ENCODE results near the gene FNDC11. TPM values are rescaled to one million over a fixed set of nuclear protein-coding genes. Genes with fewer than 3 reads are reported as not detected.
"Not testable (repeated sequence)": the region's sequence is repeated elsewhere in the genome, so short reads cannot be mapped to it uniquely, and the experiment has no call there.

Gene FNDC11
- total RNA-seq, 1 donor from 2014 or later = 0.28 TPM

DNA sequence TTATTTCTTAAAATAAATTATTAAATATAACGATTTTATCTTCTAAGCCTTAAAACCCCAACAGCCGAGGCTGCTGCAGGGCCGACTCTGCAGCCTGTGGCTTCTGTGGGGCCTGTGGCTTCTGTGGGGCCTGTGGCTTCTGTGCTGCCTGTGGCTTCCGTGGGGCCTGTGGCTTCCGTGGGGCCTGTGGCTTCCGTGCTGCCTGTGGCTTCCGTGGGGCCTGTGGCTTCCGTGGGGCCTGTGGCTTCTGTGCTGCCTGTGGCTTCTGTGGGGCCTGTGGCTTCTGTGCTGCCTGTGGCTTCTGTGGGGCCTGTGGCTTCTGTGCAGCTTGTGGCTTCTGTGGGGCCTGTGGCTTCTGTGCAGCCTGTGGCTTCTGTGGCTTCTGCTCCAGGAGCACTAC, 47.7 kb downstream of the FNDC11 start:
- not testable (repeated sequence) for ATAC-seq

DNA sequence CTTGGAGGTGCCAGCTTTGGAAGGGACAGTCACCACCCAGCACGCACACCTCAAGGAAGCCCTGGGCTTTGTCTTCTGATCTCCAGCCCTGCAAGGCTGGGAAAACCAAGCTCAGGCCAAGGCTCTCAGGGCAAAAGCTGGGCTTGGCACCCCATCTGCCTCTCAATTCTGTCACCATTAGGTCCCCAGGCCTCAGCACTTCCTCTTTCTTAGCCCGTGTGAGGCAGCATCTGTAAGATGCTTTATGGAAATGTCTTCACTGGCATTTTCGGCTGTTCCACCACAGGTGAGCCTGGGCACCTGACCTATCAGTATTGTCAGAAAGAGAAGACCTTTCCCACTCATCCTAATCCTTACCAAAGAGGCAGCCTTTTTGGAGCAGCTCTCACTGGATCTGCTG, 48.4 kb downstream of the FNDC11 start:
- ATAC-seq = no peak

Other genes starting within 250 kb of the FNDC11 start
- not detected for gene CHRNA4, start 192.8 kb upstream of the FNDC11 start, total RNA-seq
- not detected for gene KCNQ2, start 81.5 kb upstream of the FNDC11 start, total RNA-seq
- 0.76 TPM for gene EEF1A2, start 55.1 kb upstream of the FNDC11 start, total RNA-seq
- 459 TPM for gene PPDPF, start 33.4 kb upstream of the FNDC11 start, total RNA-seq
- gene PTK6, start 16.8 kb upstream of the FNDC11 start, total RNA-seq = 92.7 TPM
- gene SRMS, start 6.4 kb upstream of the FNDC11 start, total RNA-seq = 0.44 TPM
- gene HELZ2, start 20.1 kb downstream of the FNDC11 start, total RNA-seq = 32.0 TPM
- 6.9 TPM for gene GMEB2, start 72.9 kb downstream of the FNDC11 start, total RNA-seq
- gene STMN3, start 99.3 kb downstream of the FNDC11 start, total RNA-seq = 4.6 TPM
- gene RTEL1, start 104.2 kb downstream of the FNDC11 start, total RNA-seq = 12.2 TPM
- 4.5 TPM for gene TNFRSF6B, start 142.5 kb downstream of the FNDC11 start, total RNA-seq
- gene ARFRP1, start 153.8 kb downstream of the FNDC11 start, total RNA-seq = 31.1 TPM
- 11.1 TPM for gene ZGPAT, start 153.9 kb downstream of the FNDC11 start, total RNA-seq
- 5.1 TPM for gene LIME1, start 182.5 kb downstream of the FNDC11 start, total RNA-seq
- 60.9 TPM for gene SLC2A4RG, start 185.6 kb downstream of the FNDC11 start, total RNA-seq